Measurements from ENCODE around the gene MCC. TPM values are rescaled to one million over a fixed set of nuclear protein-coding genes. Genes with fewer than 3 reads are reported as not detected.

MCC gene
- total and polyA plus RNA-seq, 12 donors: 1.8 to 12.6 (median 8.9) TPM

- intact Hi-C loops (cut with DNase I): loop anchor here in 1 of 2 donors (5.0 kb wide), 1 partner anchor 328 kb away; no protein-coding TSS in a partner anchor
- no peak overlapping the region for H3K4me3 ChIP-seq
- DNase-seq: no peak
- H3K4me1 ChIP-seq (replicated peaks in 1 of 2): no peaks in the 10 kb centered on the region
- no peaks in the 10 kb centered on the region for H3K27me3 ChIP-seq
- H3K9me3 ChIP-seq (replicated peaks in 1 of 3): no peaks in the 10 kb centered on the region
- H3K27ac ChIP-seq: no peak overlapping the region
- no peaks in the 10 kb centered on the region for H3K36me3 ChIP-seq (replicated peaks in 1 of 2)
- TF ChIP-seq CTCF (IDR thresholded peaks at IDR 0.05) (no peak), POLR2A (IDR thresholded peaks at IDR 0.05) (no peak)
Measured at GRCh38 chr5:113320273-113320780, 167.9 kb downstream of the MCC start.

- DNase-seq: no peak
- no peak overlapping the region for H3K4me3 ChIP-seq
- H3K9me3 ChIP-seq (replicated peaks in 1 of 3): no peaks in the 10 kb centered on the region
- H3K4me1 ChIP-seq (replicated peaks in 1 of 2): no peaks in the 10 kb centered on the region
- no peaks in the 10 kb centered on the region for H3K36me3 ChIP-seq (replicated peaks in 1 of 2)
- 85 to 100% (median 95%) methylated on average over 5 of the region's 5 CpGs for WGBS, 4 donors
- no peaks in the 10 kb centered on the region for H3K27me3 ChIP-seq
- TF ChIP-seq POLR2A (IDR thresholded peaks at IDR 0.05): no peak
- no peak for TF ChIP-seq CTCF (IDR thresholded peaks at IDR 0.05)
- H3K27ac ChIP-seq: no peak overlapping the region
- intact Hi-C loops (cut with DNase I): loop anchor here in 1 of 2 donors (5.0 kb wide), 1 partner anchor 327 kb away; no protein-coding TSS in a partner anchor
Measured at GRCh38 chr5:113319256-113320053, 168.8 kb downstream of the MCC start.

- TF ChIP-seq POLR2A (IDR thresholded peaks at IDR 0.05) (no peak), CTCF (IDR thresholded peaks at IDR 0.05) (no peak)
- Histone ChIP-seq H3K27me3 (no peaks in the 10 kb centered on the region), H3K9me3 (replicated peaks in 1 of 3) (no peaks in the 10 kb centered on the region), H3K4me3 (no peak overlapping the region), H3K4me1 (replicated peaks in 1 of 2) (no peaks in the 10 kb centered on the region), H3K36me3 (replicated peaks in 1 of 2) (no peaks in the 10 kb centered on the region), H3K27ac (no peak overlapping the region)
- intact Hi-C loops (cut with DNase I): no loop called here
- 88 to 91% (median 90%) methylated on average over 2 of the region's 2 CpGs for WGBS, 4 donors
- no peak for DNase-seq
Measured at GRCh38 chr5:113317636-113318035, 170.6 kb downstream of the MCC start.

- H3K36me3 ChIP-seq (replicated peaks in 1 of 2): no peaks in the 10 kb centered on the region
- H3K4me3 ChIP-seq: no peak overlapping the region
- no peaks in the 10 kb centered on the region for H3K4me1 ChIP-seq (replicated peaks in 1 of 2)
- H3K27ac ChIP-seq: no peak overlapping the region
- TF ChIP-seq POLR2A (IDR thresholded peaks at IDR 0.05) (no peak), CTCF (IDR thresholded peaks at IDR 0.05) (no peak)
- no peak for DNase-seq
- intact Hi-C loops (cut with DNase I): no loop called here
- H3K27me3 ChIP-seq: no peaks in the 10 kb centered on the region
- WGBS, 4 donors: 81 to 90% (median 87%) methylated on average over 5 of the region's 5 CpGs
- H3K9me3 ChIP-seq (replicated peaks in 1 of 3): no peaks in the 10 kb centered on the region
Measured at GRCh38 chr5:113311301-113311700, 177.0 kb downstream of the MCC start.
